Erythroblast (primary cell): ENCODE data around the gene GSDME.

ENCODE experiments used
- DNase-seq, 2 experiments: peaks; one replicate each; lab custom pipeline; 2025; lab: John Stamatoyannopoulos, UW
- GATA1 ChIP-seq: IDR thresholded peaks from 2 replicates; pipeline ENCODE4 v1.6.1; 2011; ENCODE audit warnings: low read depth, mild to moderate bottlenecking, control low read depth, low read length, moderate library complexity
- POLR2A ChIP-seq: IDR thresholded peaks from 2 replicates; pipeline ENCODE4 v1.6.1; 2011; ENCODE audit warnings: mild to moderate bottlenecking, low read length

Gene GSDME

DNA sequence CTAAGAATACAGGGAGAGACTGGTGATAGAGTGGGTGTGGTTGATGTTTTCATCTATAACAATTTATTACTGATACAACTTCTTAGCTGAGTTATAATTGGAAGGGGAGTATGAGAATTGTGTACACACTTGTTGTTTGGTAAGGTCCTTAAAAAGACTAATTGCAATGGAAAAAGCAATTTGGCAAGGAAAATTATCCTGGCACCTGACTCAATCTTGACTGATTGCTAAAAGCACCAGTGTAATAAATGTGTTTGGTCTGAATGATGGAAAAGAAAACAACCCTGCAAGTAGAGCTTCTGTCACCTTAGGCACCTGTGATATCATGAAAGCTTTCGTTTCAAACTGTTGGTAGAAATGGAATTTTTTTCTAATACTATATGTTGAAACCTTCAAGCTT, 6.7 kb upstream of the GSDME start:
- TF ChIP-seq POLR2A (no peak), GATA1 (no peak)
- DNase-seq = no peak

DNA sequence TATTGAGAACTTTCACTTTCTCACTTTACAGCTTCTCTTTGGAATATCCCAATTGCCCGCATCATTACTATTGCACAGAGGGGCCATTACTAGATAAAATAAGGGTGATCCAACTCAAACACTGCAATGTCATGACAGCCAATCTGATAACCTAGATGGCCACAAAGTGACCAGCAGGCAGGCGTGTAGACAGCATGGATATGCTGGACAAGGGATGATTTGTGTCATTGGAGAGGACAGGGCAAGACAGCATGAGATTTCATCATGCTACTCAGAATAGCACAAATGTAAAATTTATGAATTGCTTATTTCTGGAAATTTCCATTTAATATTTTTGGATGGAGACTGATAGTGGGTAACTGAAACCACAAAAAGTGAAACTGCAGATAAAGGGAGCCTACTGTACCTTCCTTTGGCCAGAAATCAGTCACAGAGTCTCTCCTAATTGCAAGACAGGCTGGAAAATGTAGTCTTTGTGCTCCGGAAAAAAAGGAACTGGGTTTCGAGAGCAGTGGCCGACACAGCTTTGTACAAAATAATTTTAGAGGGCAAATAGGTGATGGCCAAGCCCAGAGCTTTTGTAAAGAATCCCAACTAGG, 6.1 kb upstream of the GSDME start:
- no peak for DNase-seq
- TF ChIP-seq POLR2A (no peak), GATA1 (no peak)

DNA sequence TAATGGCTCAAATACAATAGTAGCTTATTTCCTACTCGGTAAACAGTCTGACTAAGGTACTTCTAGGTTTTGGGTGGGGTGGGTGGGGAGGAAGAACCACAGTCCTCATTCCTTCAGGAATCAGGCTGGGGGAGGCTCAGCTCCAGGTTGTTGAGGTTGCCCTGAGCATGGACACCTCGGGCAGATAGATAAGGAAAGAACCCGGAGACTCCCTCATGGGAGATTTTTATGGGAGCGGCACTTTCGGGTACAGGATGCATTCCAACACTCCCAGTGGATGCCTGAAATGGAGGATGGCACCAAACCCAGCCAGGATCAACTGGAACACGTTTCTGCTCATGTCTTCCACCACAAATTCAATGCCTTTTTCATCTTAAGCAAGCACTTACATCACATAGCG, 5.5 kb upstream of the GSDME start:
- DNase-seq = no peak
- TF ChIP-seq GATA1 = no peak
- TF ChIP-seq POLR2A = no peak

DNA sequence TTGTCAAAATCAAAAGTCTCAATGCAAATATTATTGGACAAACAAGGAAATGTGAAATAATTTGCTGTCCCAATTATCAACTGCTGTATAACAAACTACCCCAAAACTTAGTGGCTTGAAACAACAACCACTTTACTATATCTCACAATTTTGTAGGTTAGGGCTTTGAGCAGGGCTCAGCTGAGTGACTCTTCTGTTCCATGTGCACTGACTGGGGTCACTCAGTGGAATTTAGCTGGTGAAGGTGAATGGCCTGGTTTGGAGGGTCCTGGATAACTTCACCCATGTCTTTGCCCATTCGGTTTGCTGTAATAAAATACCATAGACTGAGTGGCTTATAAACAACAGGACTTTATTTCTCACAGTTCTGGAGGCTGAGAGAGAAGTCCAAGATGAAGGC, 3.7 kb upstream of the GSDME start:
- DNase-seq = no peak
- TF ChIP-seq POLR2A = no peak
- no peak for TF ChIP-seq GATA1

DNA sequence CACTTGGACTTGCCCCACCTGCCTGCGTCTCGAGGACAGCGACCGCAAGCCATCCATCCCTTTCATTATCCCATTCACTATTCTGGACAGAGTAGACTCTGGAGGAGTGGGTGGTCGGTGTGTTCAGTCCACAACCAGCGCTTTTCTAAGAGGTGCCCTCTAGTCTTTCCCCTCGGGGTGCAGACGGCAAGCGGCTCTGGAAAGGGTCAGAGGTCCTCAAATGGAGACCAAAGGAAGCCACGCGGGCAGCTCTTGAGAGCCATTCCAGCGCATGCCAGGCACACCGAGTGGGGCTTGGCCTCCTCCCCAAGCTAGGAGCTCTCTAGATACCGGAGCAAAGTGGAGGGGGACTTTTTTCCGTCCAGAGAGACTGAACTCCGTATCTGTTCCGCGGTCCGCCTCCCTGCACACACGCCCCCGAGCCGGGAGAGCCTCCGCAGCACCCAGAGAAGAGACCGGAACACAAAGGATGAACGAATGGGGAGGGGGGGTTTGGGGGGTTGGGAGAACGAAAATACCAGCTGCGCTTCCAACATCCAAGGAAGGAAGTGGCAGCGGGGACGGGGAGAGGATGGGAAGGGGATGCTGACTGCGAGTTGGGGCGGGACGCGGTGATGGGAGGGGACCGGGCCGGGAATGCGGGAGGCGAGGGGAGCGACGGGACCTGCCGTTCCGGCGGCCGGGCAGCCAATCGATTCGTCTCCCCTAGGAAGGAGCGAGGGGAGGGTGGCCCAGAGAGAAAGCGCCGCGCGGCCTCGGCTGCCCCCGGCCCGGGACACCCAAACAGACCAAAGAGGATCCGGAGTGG, 515 bp downstream of the GSDME start:
- no peak for TF ChIP-seq GATA1
- TF ChIP-seq POLR2A = no peak
- peak in 1 of 2 experiments; percentile 5 for DNase-seq

DNA sequence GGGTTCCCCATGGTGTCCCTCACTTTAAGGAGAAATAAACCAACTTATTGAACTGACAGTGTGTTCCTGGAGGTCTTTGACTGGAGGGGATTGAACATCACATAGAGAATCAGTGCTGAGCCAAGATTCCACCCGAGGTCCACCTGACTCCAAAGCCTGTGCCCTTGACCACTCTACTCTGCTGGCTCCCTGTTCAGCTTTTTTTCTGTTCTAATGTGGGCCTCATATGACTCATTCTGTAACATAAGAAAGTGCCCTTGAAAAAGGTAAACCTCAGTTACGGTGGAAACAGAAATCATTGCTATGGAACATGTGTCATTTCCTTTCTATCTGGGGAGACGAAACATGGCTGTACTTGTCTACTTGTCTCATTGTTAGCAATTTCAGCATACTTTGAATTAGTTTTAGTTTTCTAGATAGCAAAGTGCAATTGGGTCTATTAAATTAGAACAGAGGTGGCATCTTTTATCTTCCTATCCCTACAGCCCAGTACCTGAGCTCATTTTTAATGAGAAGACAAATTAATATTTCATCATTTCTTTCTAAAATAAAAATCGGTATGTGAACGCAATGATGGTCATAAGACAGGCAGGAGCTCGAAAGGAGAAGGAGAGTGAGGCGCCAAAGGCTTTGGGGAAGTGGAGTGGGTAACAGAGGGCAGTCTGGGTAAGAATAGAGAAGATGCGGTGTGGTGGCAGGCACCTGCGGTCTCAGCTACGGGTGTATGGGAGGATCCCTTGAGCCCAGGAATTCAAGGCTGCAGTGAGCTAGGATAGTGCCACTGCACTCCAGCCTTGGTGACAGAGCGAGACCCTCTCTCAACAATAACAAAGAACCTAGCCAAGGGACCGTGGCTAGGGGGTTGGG, 1.5 kb downstream of the GSDME start:
- DNase-seq = no peak
- TF ChIP-seq GATA1 = no peak
- TF ChIP-seq POLR2A = no peak

DNA sequence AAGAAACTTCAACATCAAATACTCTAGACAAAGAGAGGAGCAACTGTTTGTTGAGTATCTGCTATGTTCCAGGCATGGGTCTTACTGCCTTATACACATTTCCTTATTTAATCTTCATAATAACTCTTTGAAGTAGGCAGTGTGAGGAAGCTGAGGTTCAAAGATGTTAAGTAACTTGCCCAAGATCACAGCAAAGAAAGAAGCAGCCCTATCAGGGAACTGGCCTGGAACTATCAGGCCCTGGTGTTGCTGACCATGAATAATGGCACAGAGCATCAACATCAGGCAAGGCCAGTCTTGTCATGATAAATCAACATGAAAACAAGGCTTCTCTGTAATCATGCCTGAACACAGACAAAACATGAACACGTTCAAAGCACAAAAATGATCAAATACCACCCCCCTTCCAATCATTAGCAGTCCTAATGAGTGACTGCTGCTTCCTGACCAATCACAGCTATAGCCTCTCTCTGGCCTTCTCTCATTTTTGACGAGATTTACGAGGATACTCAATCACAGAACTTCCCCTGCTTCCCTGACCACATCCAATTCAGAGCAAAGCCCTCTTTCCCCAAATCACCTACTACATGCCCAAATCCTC, 2.3 kb downstream of the GSDME start:
- TF ChIP-seq POLR2A (no peak), GATA1 (no peak)
- no peak for DNase-seq

DNA sequence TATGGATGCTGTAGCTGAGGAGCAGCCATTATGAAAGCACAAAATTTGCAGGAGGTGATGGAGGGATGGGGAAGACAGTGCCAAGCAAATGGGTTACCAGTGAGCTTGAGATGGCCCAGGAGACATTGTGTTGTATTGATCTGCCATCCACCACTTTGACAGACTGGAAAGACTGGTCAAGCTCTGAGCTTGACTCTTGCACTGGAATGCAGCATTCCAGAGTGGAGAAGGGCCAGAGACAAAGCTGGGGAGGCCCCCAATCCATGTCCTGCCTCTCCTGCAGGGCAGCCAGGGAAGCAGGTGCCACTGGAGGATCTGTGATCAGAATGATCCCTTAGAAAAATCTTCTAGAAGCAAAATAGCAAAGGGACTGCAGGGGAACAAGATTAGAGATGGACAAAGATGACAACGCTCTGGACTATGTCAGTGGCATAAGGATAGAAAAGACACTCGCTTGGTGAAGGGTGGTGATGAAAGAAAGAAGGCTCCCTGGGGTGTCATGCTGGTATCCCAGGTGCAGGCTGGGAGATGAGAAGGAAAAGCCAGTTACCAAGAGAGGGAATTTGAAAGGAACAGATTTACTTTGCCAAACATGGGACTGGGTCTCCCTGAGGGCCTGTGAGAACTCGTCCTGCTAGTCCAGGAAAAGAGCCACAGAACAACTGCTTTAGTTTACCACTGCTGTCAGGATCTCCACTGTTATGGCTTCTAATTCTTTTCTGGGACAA, 5.0 kb downstream of the GSDME start:
- TF ChIP-seq POLR2A (no peak), GATA1 (no peak)
- no peak for DNase-seq

DNA sequence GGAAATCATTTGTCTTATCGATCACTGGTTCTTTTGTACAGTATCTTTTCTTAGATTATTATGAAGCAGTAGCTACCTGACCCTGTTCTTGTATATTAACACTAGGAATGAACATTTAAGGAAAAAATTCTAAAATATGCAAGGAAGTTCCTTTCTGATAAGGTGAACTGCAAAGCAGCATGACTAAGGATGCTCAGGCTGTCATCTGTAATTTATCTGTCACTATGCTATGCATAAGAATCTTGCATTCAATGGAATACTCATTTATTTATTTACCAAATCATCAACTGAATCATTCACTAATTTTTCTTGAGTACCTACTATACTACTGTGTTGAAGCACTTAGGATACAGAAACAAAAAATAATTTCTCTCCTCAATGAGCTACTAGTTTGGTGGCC, 5.8 kb downstream of the GSDME start:
- no peak for TF ChIP-seq POLR2A
- TF ChIP-seq GATA1 = no peak
- no peak for DNase-seq

DNA sequence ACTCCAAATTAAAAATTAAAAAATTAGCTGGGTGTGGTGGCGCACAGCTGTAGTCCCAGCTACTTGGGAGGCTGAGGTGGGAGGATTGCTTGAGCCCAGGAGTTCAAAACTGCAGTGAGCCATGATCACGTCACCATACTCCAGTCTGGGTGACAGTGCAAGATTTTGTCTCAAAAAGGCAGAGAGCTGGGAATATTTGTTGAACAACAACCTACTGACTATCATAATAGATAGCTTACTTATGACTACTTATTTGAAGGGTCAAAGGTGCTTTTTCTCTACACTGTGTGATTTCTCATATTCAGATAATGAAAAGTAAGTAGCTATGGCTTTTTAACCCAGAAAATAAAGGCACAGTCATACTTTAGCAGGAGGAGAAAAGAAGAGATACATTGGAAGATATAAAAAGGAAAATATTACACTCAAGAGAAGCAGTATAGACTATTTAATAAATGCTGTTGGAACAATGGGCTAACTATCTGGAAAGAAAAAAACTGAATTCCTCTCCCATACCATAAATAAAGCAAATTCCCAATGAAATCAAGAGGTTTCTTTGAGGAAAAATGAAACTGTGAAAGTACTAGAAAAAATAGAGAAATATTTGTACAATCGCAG, 6.7 kb downstream of the GSDME start:
- DNase-seq = no peak
- TF ChIP-seq POLR2A = no peak

DNA sequence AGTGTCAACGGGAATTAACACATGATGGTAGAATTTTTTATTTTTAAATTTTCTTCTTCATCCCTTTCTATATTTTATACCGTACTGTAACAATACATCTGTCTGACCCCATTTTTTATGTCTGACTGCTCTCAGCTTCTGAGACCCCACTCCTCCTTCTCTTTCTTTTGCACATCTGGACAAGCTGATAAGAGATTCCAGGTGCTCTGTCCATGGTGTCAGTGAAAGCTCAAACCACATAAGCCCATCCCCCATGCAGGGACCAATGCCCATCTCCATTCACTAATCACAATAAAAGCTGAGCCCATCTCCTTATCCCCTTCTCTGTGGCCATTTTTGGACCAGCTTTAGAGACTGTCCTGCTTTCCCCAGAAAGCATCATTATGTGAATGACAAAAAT, 8.7 kb downstream of the GSDME start:
- no peak for TF ChIP-seq GATA1
- no peak for TF ChIP-seq POLR2A
- DNase-seq = no peak

DNA sequence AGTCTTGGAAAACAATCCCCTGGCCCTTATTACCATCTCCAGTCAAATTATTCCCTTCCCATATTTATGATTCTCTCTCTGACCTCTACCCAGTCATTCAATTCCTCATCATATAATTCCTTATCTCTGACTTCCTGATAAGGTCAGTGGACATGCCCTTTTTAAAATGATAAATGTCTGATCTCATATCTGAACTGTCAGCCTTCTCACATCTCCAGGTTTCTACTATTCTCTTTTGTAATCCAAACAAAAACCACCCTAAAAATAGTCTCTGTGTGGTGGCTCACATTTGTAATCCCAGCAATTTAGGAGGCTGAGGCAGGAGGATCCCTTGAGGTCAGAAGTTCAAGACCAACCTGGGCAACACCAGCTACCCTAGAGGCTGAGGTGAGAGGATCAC, 11.9 kb downstream of the GSDME start:
- TF ChIP-seq POLR2A (no peak), GATA1 (no peak)
- no peak for DNase-seq

DNA sequence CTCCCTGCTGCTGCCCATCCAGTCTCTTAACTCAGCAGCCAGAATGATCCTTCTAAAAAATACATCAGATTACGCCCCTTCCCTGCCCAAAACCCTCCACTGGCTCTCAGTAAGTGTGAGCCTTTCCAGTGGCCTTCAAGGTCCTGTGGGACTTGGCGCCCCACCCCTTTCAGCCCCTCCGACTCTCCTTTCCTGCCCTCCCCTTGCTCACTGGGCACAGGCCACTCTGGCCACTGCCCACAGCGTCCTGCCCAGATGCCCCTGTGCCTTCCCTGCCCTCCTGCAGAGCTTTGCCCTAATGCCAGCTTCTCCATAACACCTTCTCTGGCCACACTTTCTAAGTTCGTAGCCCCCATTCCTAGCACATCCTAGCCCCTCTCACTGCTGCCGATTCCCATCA, 13.8 kb downstream of the GSDME start:
- DNase-seq = no peak
- TF ChIP-seq POLR2A (no peak), GATA1 (no peak)
